ENCODE data around the gene CSMD2. TPM values are rescaled to one million over a fixed set of nuclear protein-coding genes. Genes with fewer than 3 reads are reported as not detected.

The CSMD2 gene
- total RNA-seq, 2 experiments from 2014 or later: not detected

- CTCF ChIA-PET: no interaction called here
- POLR2A ChIA-PET: no interaction called here
Measured at GRCh38 chr1:33876970-33877650, 287.9 kb downstream of the CSMD2 start.

GRCh38 chr1:33875862-33876261 lies 289.2 kb downstream of the CSMD2 start:
- CTCF ChIA-PET: no interaction called here
- POLR2A ChIA-PET: no interaction called here

GRCh38 chr1:33874636-33875035 lies 290.4 kb downstream of the CSMD2 start:
- POLR2A ChIA-PET: no interaction called here
- CTCF ChIA-PET: no interaction called here

- POLR2A ChIA-PET: no interaction called here
- CTCF ChIA-PET: no interaction called here
Measured at GRCh38 chr1:33872683-33873082, 292.3 kb downstream of the CSMD2 start.

GRCh38 chr1:33872275-33872674 lies 292.8 kb downstream of the CSMD2 start:
- ChIA-PET CTCF (no interaction called here), POLR2A (no interaction called here)

GRCh38 chr1:33867684-33868083 lies 297.3 kb downstream of the CSMD2 start:
- ChIA-PET CTCF (no interaction called here), POLR2A (no interaction called here)

- CTCF ChIA-PET: no interaction called here
- POLR2A ChIA-PET: no interaction called here
Measured at GRCh38 chr1:33866281-33866680, 298.7 kb downstream of the CSMD2 start.

- POLR2A ChIA-PET: no interaction called here
- CTCF ChIA-PET: no interaction called here
Measured at GRCh38 chr1:33864460-33865389, 300.3 kb downstream of the CSMD2 start.

- CTCF ChIA-PET: no interaction called here
- POLR2A ChIA-PET: no interaction called here
Measured at GRCh38 chr1:33863779-33864178, 301.3 kb downstream of the CSMD2 start, which contains the start of gene HMGB4. HMGB4 (plus strand) TSS chr1:33864079; CDS start chr1:33864192, 113 bp downstream.

- CTCF ChIA-PET: no interaction called here
- POLR2A ChIA-PET: no interaction called here
Measured at GRCh38 chr1:33860671-33861070, 304.4 kb downstream of the CSMD2 start.

GRCh38 chr1:33854091-33854490 lies 310.9 kb downstream of the CSMD2 start:
- CTCF ChIA-PET: no interaction called here
- POLR2A ChIA-PET: no interaction called here

GRCh38 chr1:33853431-33853830 lies 311.6 kb downstream of the CSMD2 start:
- POLR2A ChIA-PET: no interaction called here

GRCh38 chr1:33852711-33853110 lies 312.3 kb downstream of the CSMD2 start:
- POLR2A ChIA-PET: no interaction called here
- CTCF ChIA-PET: no interaction called here

More at GRCh38 chr1:33853431-33853830, 311.6 kb downstream of the CSMD2 start:
- CTCF ChIA-PET: no interaction called here

GRCh38 chr1:33850481-33850880 lies 314.5 kb downstream of the CSMD2 start:
- ChIA-PET POLR2A (no interaction called here), CTCF (no interaction called here)

- POLR2A ChIA-PET: no interaction called here
- CTCF ChIA-PET: no interaction called here
Measured at GRCh38 chr1:33849211-33849610, 315.8 kb downstream of the CSMD2 start.

GRCh38 chr1:33848205-33848937 lies 316.7 kb downstream of the CSMD2 start:
- ChIA-PET CTCF (no interaction called here), POLR2A (no interaction called here)

GRCh38 chr1:33846861-33847260 lies 318.2 kb downstream of the CSMD2 start:
- CTCF ChIA-PET: no interaction called here

GRCh38 chr1:33844166-33844565 lies 320.9 kb downstream of the CSMD2 start:
- POLR2A ChIA-PET: no interaction called here
- CTCF ChIA-PET: no interaction called here

More at GRCh38 chr1:33846861-33847260, 318.2 kb downstream of the CSMD2 start:
- POLR2A ChIA-PET: no interaction called here

- ChIA-PET CTCF (no interaction called here), POLR2A (no interaction called here)
Measured at GRCh38 chr1:33842348-33842747, 322.7 kb downstream of the CSMD2 start.

- POLR2A ChIA-PET: no interaction called here
Measured at GRCh38 chr1:33841494-33841893, 323.5 kb downstream of the CSMD2 start.

GRCh38 chr1:33837635-33838034 lies 327.4 kb downstream of the CSMD2 start:
- CTCF ChIA-PET: no interaction called here
- POLR2A ChIA-PET: no interaction called here

More at GRCh38 chr1:33841494-33841893, 323.5 kb downstream of the CSMD2 start:
- CTCF ChIA-PET: no interaction called here

All from activated CD8-positive, alpha-beta memory T cell treated with anti-CD3 and anti-CD28 coated beads for 36 hours (primary cell).